DND-41 (cell line): ENCODE data around the gene MRPL3.

Experiments used
- ATAC-seq: fragments of 200-7000 bp; cut with Tn5 transposase; 3 replicates; pipeline ENCODE4 v1.9.1; 2021; ENCODE audit warnings: low read depth; ENCODE audit not compliant: insufficient read depth
- DNase-seq: peaks from one replicate; pipeline ENCODE4 v3.0.0-alpha.2; 2020
- H2AFZ ChIP-seq: 2 replicates; pipeline ENCODE4 v1.6.0; 2012; ENCODE audit warnings: low read depth, low read length
- H3K27ac ChIP-seq: 2 replicates; pipeline ENCODE4 v1.5.1; 2012; ENCODE audit warnings: low read length, inconsistent platforms
- H3K27me3 ChIP-seq: fragments of 200-600 bp; sonication (generic); 2 replicates; pipeline ENCODE4 v1.6.0; 2012; ENCODE audit warnings: low read length, mild to moderate bottlenecking, inconsistent platforms; ENCODE audit not compliant: insufficient read depth, poor library complexity
- H3K36me3 ChIP-seq: 2 replicates; pipeline ENCODE4 v1.5.1; 2012; ENCODE audit warnings: low read length, inconsistent platforms; ENCODE audit not compliant: insufficient read depth
- H3K4me1 ChIP-seq: 2 replicates; pipeline ENCODE4 v1.5.1; 2012; ENCODE audit warnings: mild to moderate bottlenecking, low read length; ENCODE audit not compliant: insufficient read depth
- H3K4me2 ChIP-seq: 2 replicates; pipeline ENCODE4 v1.6.0; 2012; ENCODE audit warnings: mild to moderate bottlenecking, moderate library complexity, low read length, inconsistent platforms; ENCODE audit not compliant: insufficient read depth
- H3K4me3 ChIP-seq, 2 experiments: fragments of 200-600 bp in 1 of 2; shearing (Covaris generic) in 1 of 2; 2 replicates each; pipeline ENCODE4 v1.5.1; 2012 to 2016; ENCODE audit warnings: inconsistent platforms in 2 of 2, low read length in 2 of 2, mild to moderate bottlenecking in 2 of 2, low read depth in 1 of 2, moderate library complexity in 1 of 2
- H3K79me2 ChIP-seq: 2 replicates; pipeline ENCODE4 v1.6.0; 2012; ENCODE audit warnings: low read length, inconsistent platforms; ENCODE audit not compliant: insufficient read depth
- H3K9ac ChIP-seq: 2 replicates; pipeline ENCODE4 v1.6.0; 2012; ENCODE audit warnings: low read depth, mild to moderate bottlenecking, inconsistent platforms, low read length, moderate library complexity
- H3K9me3 ChIP-seq: 2 replicates; pipeline ENCODE4 v1.5.1; 2012; ENCODE audit warnings: low read length, moderate library complexity, mild to moderate bottlenecking, inconsistent platforms; ENCODE audit not compliant: insufficient read depth, severe bottlenecking
- H4K20me1 ChIP-seq: 2 replicates; pipeline ENCODE4 v1.6.0; 2012; ENCODE audit warnings: low read length; ENCODE audit not compliant: insufficient read depth
- CTCF ChIP-seq: IDR thresholded peaks from 2 replicates; pipeline ENCODE4 v1.5.1; 2012; ENCODE audit warnings: borderline replicate concordance, low read length, moderate library complexity, mild to moderate bottlenecking; ENCODE audit not compliant: poor library complexity, severe bottlenecking; ENCODE audit errors: extremely low read depth
- EZH2 ChIP-seq: IDR thresholded peaks from 3 replicates; pipeline ENCODE4 v1.6.1; 2012; ENCODE audit warnings: borderline replicate concordance, low read depth, mild to moderate bottlenecking, moderate library complexity, low read length, inconsistent platforms; ENCODE audit not compliant: severe bottlenecking

MRPL3 gene

GRCh38 chr3:131543714-131544113 is 40.9 kb upstream of the MRPL3 start:
- ATAC-seq (no peak), DNase-seq (no peak)
- TF ChIP-seq CTCF (no peak), EZH2 (no peak)
- H3K36me3 ChIP-seq: no peaks in the 10 kb centered on the region
- no peaks in the 10 kb centered on the region for H4K20me1 ChIP-seq
- no peak overlapping the region for H3K4me3 ChIP-seq
- H3K9ac ChIP-seq: no peak overlapping the region
- no peak overlapping the region for H3K4me2 ChIP-seq
- no peak overlapping the region for H2AFZ ChIP-seq
- no peak overlapping the region for H3K27ac ChIP-seq
- H3K27me3 ChIP-seq: peaks cover 7% of the 10 kb centered on the region
- H3K79me2 ChIP-seq: no peaks in the 10 kb centered on the region
- H3K4me1 ChIP-seq: no peaks in the 10 kb centered on the region
- H3K9me3 ChIP-seq: no peaks in the 10 kb centered on the region

- H2AFZ ChIP-seq: no peak overlapping the region
- DNase-seq: no peak
- no peak overlapping the region for H3K4me2 ChIP-seq
- H3K36me3 ChIP-seq: no peaks in the 10 kb centered on the region
- no peak overlapping the region for H3K4me3 ChIP-seq
- H4K20me1 ChIP-seq: no peaks in the 10 kb centered on the region
- no peaks in the 10 kb centered on the region for H3K9me3 ChIP-seq
- peaks cover 7% of the 10 kb centered on the region for H3K27me3 ChIP-seq
- H3K9ac ChIP-seq: no peak overlapping the region
- H3K27ac ChIP-seq: no peak overlapping the region
- H3K79me2 ChIP-seq: no peaks in the 10 kb centered on the region
- ATAC-seq: no peak
- H3K4me1 ChIP-seq: no peaks in the 10 kb centered on the region
- TF ChIP-seq CTCF (no peak), EZH2 (no peak)
Observed at GRCh38 chr3:131541288-131541687, 38.5 kb upstream of the MRPL3 start.

- no peak for TF ChIP-seq CTCF
- no peak for TF ChIP-seq EZH2
Observed at GRCh38 chr3:131540821-131541220, 38.0 kb upstream of the MRPL3 start.

GRCh38 chr3:131540143-131540542 is 37.4 kb upstream of the MRPL3 start:
- no peaks in the 10 kb centered on the region for H3K9me3 ChIP-seq
- no peak overlapping the region for H3K27ac ChIP-seq
- H3K4me1 ChIP-seq: no peaks in the 10 kb centered on the region
- no peak overlapping the region for H3K9ac ChIP-seq
- no peaks in the 10 kb centered on the region for H4K20me1 ChIP-seq
- no peak overlapping the region for H3K4me3 ChIP-seq
- peaks cover 7% of the 10 kb centered on the region for H3K27me3 ChIP-seq
- ATAC-seq: no peak
- DNase-seq: no peak
- H2AFZ ChIP-seq: no peak overlapping the region
- no peak for TF ChIP-seq CTCF
- TF ChIP-seq EZH2: no peak
- H3K36me3 ChIP-seq: no peaks in the 10 kb centered on the region
- H3K79me2 ChIP-seq: no peaks in the 10 kb centered on the region
- H3K4me2 ChIP-seq: no peak overlapping the region

More at GRCh38 chr3:131540821-131541220, 38.0 kb upstream of the MRPL3 start:
- Histone ChIP-seq H3K4me3 (no peak overlapping the region), H2AFZ (no peak overlapping the region), H3K79me2 (no peaks in the 10 kb centered on the region), H3K9me3 (no peaks in the 10 kb centered on the region), H3K27ac (no peak overlapping the region), H3K27me3 (peaks cover 7% of the 10 kb centered on the region), H3K4me1 (no peaks in the 10 kb centered on the region), H3K36me3 (no peaks in the 10 kb centered on the region), H3K4me2 (no peak overlapping the region), H4K20me1 (no peaks in the 10 kb centered on the region), H3K9ac (no peak overlapping the region)
- ATAC-seq: no peak
- DNase-seq: no peak
